Pulmonary artery endothelial cell (primary cell): ENCODE data around the gene CNR2. TPM values are rescaled to one million over a fixed set of nuclear protein-coding genes. Genes with fewer than 3 reads are reported as not detected.
"Not testable (repeated sequence)": the region's sequence is repeated elsewhere in the genome, so short reads cannot be mapped to it uniquely, and the experiment has no call there.

Experiments
- DNase-seq: peaks from one replicate; pipeline ENCODE4 v3.0.0-alpha.2; 2011; ENCODE audit warnings: low read depth, low spot score
- total RNA-seq: library from RNA; depleted of rRNA; stranded (reverse); fragments of >200 nt; gene quantifications from 2 replicates; pipeline ENCODE4 v1.2.3, GENCODE V29; 2014

CNR2 gene
- total RNA-seq, 1 donor from 2014 or later = not detected

- no peak for DNase-seq
Measured at GRCh38 chr1:23885222-23885621, 27.9 kb downstream of the CNR2 start.

DNA sequence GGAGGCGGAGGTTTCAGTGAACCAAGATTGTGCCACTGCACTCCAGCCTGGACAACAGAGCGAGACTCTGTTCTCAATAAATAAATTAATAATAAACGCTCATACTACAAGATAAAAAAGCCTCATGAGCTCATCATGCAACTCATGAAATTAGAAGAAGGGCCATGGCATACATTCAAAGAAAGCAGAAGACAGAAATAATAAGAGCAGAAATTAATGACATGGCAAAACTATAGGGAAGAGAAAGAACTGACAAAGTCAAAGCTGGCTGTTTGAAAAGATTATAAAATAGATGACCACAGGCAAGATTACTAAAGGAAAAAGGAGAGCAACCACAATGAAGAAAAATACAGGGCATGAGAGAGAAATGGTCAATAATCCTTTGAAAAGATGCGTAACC, 30.4 kb downstream of the CNR2 start:
- no peak for DNase-seq

DNA sequence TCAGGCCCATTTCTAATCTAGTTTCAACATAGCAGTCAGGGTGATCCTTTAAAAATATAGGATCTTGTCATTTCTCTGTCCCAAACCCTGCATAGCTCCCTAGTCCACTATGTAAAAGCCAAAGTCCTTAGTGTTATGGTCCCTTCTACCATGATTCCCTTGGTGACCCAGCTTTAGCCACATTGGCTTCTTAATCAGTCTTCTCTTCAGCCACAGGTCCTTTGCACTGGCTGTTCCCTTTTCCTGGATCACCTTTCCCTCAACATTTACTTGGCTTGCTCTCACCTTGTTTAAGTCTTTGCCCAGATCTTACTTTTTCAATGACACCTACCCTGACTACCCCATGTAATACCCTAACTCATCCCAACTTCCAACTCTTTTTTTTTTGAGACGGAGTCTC, 33.4 kb downstream of the CNR2 start:
- no peak for DNase-seq

DNA sequence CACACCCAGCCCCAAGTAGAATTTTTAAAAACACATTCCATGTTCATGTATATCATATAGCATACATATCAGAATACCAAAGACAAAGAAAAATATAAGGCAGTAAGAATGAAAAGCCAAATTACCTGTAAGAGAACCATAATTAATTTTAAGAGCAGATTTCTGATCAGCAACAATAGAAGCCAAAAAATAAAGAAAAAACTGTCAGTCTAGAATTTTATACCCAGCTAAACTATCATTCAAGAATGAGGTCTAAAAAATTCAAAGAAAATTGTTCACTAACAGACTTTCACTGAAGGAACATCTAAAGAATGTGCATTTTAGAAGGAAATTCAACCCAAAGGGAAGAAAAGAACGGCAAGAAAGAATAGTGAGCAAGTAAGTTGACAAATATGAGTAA, 34.5 kb downstream of the CNR2 start:
- no peak for DNase-seq

DNA sequence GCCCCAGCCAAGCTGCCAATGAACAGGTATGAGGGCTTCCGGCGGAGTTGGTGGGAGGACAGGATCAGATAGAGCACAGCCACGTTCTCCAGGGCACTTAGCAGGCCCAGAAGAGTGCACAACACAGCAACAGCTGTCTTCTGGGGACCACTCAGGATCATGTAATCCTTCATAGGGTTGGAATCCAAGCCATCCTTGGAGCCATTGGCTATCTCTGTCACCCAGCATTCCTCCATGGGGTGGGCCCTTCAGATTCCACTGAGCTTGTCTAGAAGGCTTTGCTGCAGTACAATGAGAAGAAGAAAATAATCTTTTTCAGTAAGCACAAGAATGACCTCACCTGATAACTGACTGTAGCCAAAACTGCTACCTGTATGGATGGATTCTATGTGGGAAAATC, 37.8 kb downstream of the CNR2 start:
- no peak for DNase-seq

DNA sequence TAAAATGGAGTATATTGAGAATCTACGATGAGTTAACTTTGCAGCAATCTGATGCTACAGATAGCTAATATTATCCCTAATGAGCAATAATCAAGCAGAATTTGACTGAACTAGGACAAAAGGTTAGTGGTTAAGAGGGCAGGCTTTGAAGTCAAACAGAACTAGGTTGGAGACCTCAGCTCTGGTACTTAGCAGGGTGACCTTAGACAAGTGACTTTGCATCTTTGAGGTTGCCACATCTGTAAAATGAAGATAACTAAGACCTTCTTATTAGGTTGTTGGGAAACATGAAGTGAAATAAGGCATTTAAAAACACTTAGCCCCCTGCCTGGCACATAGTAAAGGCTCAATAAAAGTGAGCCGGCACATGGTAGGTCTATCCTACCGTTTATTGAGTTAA, 40.7 kb downstream of the CNR2 start:
- DNase-seq = no peak

DNA sequence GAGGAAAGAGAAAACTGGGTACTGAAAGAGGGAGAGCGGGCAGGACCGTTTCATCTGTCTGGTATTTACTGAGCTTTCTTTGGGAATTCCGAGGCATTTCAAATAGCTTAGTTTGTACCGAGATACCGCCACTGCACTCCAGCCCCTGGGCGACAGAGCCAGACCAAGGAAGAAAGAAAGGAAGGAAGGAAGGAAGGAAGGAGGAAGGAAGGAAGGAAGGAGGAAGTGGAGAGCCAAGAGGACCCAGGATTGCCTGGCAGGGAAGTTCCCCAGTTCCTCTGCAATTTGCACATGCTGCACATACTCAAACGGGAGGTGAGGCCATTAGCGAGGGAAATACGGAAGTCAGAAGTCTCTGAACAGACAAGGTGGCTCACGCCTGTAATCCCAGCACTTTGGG, 44.1 kb downstream of the CNR2 start:
- no peak for DNase-seq

- no peak for DNase-seq
Measured at GRCh38 chr1:23868557-23869016, 44.6 kb downstream of the CNR2 start.

DNA sequence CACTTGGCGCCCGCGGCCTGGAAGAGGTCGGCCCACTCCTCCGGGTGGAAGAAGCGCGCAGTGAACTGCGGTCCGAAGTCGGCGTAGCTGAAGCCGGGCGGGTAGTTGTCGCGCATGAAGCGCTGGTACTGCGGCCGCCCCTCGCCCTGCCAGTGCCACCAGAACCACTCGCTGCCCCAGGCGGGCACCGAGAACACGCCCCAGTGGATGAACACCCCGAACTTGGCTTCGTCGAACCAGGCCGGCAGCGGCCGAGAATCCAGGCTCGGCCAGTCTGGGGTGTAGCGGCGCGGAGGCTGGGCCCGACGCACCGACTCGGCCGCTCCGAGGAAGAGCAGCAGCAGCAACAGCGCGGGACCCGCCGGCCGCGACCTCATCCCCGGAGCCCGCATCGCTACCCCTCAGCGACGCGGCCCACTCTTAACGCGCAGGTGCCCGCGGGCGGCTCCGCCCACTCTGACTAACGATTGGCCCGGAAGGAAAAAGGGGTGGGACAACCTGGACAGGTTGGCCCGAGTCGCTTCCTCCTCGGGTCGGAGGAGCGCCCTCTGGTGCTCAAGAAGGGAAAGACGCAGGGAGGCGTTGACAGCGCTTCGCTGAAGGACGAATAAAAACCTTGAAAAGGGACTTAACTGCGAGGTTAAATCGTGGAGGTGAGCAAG, 45.1 kb downstream of the CNR2 start, which contains the start of gene FUCA1:
FUCA1 (minus strand) TSS at position 396 of the 662 bp plus-strand sequence; CDS start at position 392, 4 bp downstream.
- peak; percentile 48 for DNase-seq

GRCh38 chr1:23867542-23867894, 45.6 kb downstream of the CNR2 start:
- no peak for DNase-seq

- no peak for DNase-seq
Measured at GRCh38 chr1:23865543-23865930, 47.6 kb downstream of the CNR2 start.

- no peak for DNase-seq
Measured at GRCh38 chr1:23864801-23865542, 48.2 kb downstream of the CNR2 start.

DNA sequence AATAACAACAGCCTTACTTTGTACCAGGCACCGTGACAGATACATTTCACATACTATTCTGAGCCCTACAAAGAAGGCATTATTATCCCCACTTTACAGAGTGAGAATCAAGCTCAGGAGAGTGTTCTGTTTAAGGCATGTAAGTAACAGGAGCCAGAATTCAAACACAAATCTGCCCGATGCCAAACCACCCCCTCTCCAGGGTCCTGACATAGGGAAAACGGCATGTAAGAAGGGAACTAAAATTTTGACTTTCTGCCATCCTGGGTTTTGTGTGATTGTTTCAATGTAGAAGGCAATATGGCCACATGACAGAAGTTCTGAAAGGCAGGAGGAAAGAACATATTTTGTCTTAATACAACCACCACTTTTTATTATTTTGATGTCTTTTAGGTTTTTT, 50.5 kb downstream of the CNR2 start:
- no peak for DNase-seq

DNA sequence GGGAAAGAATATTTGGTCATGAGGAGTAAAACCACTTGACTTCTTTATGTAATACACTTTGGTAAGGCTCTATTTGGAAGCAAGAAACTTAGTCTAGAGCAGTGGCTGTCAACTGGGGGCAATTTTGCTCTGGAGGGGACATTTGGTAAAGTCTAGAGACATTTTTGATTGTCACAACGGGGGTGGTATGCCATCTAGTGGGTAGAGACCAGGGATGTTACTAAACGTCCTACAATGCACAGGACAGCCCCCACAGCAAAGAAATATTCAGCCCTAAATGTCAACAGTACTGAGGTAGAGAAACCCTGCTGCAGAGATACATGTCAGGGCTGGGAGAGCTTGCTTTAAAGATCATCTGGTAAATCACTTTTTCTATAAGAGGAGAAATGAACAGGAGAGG, 58.6 kb downstream of the CNR2 start:
- no peak for DNase-seq

- not testable (repeated sequence) for DNase-seq
Measured at GRCh38 chr1:23853124-23853523, 60.0 kb downstream of the CNR2 start.

- DNase-seq = not testable (repeated sequence)
Measured at GRCh38 chr1:23851406-23851805, 61.8 kb downstream of the CNR2 start.

DNA sequence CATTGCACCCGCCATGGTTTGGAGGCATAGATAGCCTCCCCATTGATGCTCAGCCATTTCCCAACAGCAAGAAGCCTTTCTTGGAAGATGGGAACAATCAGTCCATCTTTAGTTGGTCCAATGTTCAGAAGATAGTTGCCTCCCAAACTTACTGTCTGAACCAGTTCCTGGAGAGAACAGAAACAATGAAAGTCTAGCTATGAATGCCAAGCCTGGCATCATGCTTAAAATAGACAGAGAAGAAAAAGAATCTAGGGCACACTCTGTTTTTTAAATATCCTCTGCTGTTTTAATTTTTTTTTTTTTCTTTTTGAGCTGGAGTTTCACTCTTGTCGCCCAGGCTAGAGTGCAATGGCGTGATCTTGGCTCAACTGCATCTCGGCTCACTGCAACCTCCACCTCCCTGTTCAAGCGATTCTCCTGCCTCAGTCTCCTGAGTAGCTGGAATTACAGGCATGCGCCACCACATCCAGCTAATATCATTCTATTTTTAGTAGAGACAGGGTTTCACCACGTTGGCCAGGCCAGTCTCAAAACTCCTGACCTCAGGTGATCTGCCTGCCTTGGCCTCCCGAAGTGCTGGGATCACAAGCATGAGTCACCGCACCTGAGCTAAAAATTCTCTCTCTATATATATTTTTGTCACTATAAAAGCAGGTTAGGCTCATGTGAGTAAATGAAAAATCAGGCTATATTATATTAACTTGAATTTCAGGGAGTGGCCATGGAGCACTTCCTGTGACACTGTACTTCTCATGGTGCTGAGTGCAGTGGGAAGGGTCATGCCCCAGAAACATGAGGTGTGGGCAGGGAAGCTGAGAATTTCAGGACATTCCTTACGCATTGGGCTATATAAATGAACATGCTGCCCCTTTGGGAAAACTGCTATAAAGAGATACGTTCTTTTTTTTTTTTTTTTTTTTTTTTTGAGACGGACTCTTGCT, 64.2 kb downstream of the CNR2 start:
- no peak for DNase-seq

GRCh38 chr1:23847482-23848095, 65.6 kb downstream of the CNR2 start:
- not testable (repeated sequence) for DNase-seq

DNA sequence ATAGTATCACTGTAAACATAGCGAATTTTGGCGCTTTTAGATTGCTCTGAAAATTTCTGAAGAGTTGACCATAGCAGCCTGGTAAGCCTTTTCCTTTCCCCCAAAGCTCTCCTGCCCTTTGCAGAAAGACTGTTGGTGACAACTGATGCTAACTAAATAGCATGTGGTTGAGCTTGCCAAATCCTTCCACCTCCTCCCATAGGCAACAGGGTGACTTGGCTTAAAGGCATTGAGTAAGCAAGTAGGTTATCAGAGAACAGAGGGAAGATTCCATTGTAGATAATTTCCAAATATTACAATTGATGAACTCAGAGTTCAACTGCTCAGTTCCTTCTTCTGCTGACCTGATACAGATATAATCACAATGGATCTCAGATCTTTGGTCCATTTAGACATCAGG, 68.0 kb downstream of the CNR2 start:
- no peak for DNase-seq

GRCh38 chr1:23843644-23844043, 69.5 kb downstream of the CNR2 start:
- DNase-seq = no peak

- DNase-seq = no peak
Measured at GRCh38 chr1:23838401-23838866, 74.7 kb downstream of the CNR2 start.
